Activated gamma-delta T cell (primary cell): ENCODE measurements around the gene YDJC.
A peak's percentile ranks its signal among the peaks of the same experiment; 100 is the strongest.
"Not testable (repeated sequence)": the region's sequence is repeated elsewhere in the genome, so short reads cannot be mapped to it uniquely, and the experiment has no call there.

ENCODE experiments used
- DNase-seq: peaks from one replicate; lab custom pipeline; 2025; lab: John Stamatoyannopoulos, UW
- total RNA-seq, 2 donors: gene quantifications; one replicate each; lab custom pipeline; 2026; lab: John Stamatoyannopoulos, UW

YDJC gene, protein sequence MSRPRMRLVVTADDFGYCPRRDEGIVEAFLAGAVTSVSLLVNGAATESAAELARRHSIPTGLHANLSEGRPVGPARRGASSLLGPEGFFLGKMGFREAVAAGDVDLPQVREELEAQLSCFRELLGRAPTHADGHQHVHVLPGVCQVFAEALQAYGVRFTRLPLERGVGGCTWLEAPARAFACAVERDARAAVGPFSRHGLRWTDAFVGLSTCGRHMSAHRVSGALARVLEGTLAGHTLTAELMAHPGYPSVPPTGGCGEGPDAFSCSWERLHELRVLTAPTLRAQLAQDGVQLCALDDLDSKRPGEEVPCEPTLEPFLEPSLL
- total RNA-seq: 26.7 to 34.0 reads per million in 2 donors

GRCh38 chr22:21629255-21630149 lies at the start of gene YDJC:
Gene YDJC (minus strand): TSS chr22:21630022. CDS start chr22:21630014, 8 bp downstream.
- DNase-seq: peak; percentile 89

DNA sequence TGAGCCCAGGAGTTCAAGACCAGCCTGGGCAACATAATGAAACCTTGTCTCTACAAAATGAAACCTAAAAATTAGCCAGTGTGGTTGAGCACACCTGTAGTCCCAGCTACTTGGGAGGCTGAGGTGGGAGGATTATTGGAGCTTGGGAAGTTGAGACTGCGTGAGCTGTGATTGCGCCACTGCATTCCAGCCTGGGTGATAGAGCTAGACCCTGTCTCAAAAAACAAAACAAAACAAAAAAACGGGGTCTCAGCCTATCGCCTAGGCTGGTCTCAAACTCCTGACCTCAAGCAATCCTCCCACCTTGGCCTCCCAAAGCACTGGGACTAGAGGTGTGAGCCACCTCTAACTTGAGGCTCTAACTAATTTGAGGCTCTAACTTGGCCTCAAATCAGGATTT lies 49.6 kb upstream of the YDJC start:
- DNase-seq: no peak

- not testable (repeated sequence) for DNase-seq
Observed at GRCh38 chr22:21678842-21679241, 49.0 kb upstream of the YDJC start.

DNA sequence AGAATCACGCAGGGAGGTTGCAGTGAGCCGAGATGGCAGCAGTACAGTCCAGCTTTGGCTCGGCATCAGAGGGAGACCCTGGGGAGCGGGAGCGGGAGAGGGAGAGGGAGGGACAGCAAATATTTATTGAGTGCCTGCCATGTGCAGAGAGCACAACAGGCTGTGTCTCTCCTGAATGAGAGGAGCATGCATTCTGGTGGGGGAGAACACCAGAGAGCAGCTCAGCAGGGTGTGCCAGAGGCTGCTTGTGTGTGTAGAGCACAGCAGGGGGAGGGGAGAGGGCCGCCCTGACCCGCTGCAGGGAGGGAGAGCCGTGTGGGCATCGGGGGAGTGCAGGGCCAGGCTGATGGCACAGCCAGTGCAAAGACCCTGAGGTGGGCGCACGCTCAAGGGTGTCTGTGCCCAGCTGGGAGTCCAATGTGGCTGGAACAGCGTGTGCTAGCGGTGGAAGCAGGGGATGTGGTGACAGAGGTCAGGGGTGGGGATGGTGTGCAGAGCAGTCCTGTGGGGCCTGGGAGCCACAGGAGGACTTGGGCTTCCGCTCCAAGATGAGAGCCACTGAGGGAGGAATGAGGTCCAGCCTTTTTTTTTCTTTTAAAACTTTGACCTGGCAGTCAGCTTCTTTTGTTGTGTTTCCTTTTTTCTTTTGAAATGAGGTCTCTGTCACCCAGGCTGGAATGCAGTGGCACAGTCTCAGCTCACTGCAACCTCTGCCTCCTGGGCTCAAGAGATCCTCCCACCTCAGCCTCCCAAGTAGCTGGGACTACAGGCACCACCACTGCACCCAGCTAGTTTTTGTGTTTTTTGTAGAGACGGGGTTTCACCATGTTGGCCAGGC lies 48.0 kb upstream of the YDJC start:
- DNase-seq: no peak

GRCh38 chr22:21674638-21675245 lies 44.9 kb upstream of the YDJC start:
- DNase-seq: no peak

- DNase-seq: no peak
Observed at GRCh38 chr22:21673534-21674321, 43.9 kb upstream of the YDJC start.

GRCh38 chr22:21672107-21672629 lies 42.3 kb upstream of the YDJC start:
- no peak for DNase-seq

GRCh38 chr22:21669026-21669425 lies 39.2 kb upstream of the YDJC start:
- no peak for DNase-seq

DNA sequence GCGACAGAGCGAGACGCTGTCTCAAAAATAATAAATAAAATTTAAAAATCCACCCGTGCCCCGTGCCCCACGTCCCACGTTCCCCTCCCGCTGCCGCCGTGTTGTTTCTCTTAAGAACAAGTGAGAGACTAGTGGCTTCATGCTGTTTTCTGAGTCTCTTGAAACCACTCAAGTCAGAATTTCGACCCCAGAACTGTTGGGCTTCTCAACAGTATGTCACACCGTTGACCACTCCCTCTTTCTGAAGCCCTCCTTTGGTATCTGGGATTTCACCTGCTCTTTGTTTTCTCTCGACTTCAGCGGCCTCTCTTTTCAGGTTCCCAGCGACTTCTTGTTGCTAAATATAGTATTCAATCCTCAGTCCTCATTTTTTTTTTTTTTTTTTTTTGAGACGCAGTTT lies 37.0 kb upstream of the YDJC start:
- no peak for DNase-seq

- DNase-seq: no peak
Observed at GRCh38 chr22:21665047-21665851, 35.4 kb upstream of the YDJC start.

DNA sequence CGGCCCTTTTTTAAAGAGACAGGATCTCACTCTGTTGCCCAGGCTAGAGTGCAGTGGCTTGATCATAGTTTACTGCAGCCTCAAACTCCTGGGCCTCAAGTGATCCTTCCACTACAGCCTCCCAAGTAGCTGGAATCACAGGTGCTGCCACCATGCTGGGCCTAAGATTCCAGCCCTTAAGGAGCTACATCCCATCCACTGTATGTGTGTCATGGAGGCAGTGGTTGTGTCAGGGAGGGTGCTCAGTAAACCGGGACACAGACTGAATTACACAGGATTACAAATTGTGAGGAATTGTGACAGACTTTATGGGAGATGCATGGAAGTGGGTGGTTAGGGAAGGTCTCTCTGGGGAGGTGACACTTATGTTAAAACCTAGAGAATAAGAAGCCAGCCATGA lies 33.9 kb upstream of the YDJC start:
- no peak for DNase-seq

DNA sequence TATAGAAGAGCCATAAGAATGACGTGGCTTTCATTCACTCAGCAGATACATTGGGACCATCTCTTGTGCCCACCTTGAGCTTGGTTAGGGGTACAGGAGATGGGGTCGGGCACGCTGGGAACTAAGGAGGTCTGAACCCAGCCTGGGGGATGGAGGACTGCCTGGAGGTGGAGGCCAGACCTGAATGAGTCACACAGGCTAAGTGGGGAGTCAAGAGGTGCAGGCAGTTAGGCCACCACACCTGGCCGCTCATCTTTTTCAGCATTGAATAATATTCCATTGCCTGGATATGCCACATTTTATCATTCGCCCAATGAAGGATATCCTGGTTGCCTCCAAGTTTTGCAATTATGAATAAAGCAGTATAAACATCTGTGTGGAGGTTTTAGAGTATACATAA lies 32.2 kb upstream of the YDJC start:
- no peak for DNase-seq

GRCh38 chr22:21660904-21661303 lies 31.1 kb upstream of the YDJC start:
- DNase-seq: no peak

GRCh38 chr22:21659864-21660525 lies 30.2 kb upstream of the YDJC start:
- DNase-seq: no peak

- peak; percentile 78 for DNase-seq
Observed at GRCh38 chr22:21657360-21658032, 27.7 kb upstream of the YDJC start.

DNA sequence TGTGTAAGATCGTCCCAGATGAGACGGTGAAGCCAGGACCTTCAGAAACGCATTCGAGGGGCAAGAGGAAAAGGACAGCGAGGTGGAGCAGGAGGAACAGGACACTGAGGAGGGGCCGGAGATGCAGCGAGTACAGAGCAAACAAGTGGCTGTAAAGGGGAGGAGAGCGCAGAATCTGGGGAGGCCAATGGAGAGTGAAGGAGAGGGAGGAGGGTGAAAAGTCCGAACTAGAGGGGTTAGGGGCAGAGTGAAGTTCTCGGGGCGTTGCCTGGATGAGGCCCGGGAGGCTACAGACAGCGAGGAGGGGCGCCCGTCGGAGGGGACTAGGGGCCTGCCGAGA lies 27.2 kb upstream of the YDJC start:
- no peak for DNase-seq

GRCh38 chr22:21652547-21653545 lies 23.0 kb upstream of the YDJC start:
- no peak for DNase-seq
